Activated CD4-positive, alpha-beta T cell treated with anti-CD3 and anti-CD28 coated beads, Interleukin-2, amount 50 U/mL, for 4 hours (primary cell): ENCODE data around the gene SPSB3.
A peak's percentile ranks its signal among the peaks of the same experiment; 100 is the strongest.

Experiments
- DNase-seq, 2 experiments: peaks; one replicate each; pipeline ENCODE4 v3.0.0-alpha.2; 2020

SPSB3 gene

DNA sequence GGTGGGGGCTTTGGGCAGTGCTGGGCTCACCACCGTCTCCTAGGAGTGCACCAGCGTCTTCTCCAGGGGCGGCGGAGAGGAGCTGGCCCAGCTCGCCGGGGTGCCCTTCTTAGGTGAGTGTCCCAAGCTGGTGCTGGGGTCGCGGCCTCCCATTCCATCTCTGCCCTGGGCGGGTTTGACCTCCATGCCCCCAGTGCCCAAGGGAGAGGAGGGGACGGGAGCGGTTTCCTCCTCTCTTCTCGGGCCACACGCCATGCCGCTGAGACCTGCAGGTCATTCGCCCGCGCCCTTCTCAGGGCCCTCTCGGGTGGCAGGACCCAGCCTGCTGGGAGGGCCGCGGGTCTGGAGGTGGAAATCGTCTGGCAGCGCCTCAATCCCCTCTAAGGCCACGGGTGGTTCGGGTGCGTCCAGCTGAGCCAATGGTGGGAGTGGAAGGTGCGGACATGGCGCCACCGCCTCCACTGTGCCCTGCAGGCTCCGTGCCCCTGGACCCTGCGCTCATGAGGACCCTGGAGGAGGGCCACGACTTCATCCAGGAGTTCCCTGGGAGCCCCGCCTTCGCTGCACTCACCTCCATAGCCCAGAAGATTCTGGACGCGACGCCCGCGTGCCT, 5.8 kb upstream of the SPSB3 start:
- DNase-seq = no peak

DNA sequence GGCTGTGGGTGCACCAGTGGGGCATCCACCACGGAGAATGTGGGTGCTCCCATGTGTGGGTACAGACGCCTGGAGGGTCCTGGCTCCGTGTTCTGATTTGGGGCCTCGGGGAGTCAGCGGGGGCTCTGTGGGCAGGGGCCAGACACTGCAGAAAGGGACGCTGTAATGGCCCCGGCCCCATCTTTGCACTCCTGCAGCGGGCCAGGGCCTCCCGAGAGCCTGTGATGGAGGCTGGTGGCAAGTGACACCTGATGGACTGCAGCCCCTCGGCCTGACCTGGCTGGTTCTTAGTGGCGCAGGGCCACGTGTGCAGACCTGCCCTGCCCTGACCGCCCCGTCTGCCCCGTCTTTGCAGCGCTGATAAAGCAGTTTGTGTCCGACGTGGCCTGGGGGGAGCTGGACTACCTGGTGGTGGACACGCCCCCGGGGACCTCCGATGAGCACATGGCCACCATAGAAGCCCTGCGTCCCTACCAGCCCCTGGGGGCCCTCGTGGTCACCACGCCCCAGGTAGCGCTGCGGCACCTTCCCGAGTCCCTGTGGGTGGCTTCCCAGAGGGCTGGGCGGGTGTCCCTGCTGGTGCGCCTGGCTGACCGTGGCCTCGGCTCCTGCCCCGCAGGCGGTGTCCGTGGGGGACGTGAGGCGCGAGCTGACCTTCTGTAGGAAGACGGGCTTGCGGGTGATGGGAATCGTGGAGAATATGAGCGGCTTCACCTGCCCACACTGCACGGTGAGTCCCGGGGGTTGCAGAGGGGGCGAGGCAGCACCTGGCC, 5.1 kb upstream of the SPSB3 start:
- DNase-seq = peak in 1 of 2 experiments; percentile 0

DNA sequence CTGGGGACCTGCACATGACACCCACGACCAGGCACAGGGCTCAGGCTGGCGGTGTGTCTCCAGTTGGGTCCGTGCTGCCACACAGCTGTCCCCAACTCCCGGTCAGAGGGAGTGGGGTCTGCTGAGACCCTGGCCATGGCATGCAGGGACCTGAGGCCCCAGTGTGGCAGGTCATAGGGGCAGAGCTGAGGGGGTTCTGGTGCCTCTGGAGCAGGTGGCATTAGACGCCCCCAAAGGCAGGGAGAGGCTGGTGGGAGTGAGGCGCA, 4.6 kb upstream of the SPSB3 start:
- no peak for DNase-seq

DNA sequence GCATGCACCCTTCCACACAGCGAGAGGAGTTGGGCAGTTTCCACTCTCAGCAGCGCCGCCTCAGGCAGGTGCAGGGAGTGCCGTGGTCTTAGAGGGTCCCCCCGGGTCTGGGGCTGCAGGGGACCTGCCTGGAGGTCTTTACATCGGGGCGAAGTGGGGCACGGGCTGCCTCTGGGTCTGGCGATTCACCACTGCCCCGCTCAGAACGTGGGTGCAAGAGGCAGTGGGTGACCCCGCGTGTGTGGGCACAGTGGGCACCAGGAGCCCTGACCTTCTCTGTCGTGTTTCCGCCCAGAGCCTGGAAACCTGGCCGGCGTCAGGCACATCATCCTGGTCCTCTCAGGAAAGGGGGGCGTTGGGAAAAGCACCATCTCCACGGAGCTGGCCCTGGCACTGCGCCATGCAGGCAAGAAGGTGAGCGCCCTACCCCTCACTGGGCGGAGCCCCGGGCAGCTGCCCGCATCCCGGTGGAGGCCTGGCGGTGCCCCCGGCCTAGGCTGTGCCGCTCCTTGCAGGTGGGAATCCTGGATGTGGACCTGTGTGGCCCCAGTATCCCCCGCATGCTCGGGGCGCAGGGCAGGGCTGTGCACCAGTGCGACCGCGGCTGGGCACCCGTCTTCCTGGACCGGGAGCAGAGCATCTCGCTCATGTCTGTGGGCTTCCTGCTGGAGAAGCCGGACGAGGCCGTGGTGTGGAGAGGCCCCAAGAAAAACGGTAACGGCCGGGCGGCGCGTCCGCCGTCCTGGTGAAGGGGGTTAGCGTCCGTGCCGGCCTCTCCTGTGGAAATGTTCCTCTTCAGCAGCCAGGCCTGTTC, 4.1 kb upstream of the SPSB3 start:
- DNase-seq = peak in 1 of 2 experiments; percentile 1

DNA sequence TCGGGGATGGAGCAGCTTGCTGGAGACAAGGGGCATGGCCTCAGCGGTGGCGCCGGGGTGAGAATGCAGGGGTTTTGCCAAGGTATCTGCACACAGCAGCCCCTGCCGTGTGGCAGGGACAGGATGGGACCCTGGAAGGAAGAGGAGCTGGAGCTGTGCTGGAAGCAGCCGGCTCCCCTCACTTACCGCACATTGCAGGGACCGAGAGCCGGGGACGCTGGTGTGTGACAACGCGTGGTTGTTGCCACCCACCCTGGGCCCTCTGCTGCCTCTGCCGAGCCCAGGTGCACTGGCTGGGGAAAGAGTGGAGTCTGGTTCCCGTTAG, 3.4 kb upstream of the SPSB3 start:
- no peak for DNase-seq

DNA sequence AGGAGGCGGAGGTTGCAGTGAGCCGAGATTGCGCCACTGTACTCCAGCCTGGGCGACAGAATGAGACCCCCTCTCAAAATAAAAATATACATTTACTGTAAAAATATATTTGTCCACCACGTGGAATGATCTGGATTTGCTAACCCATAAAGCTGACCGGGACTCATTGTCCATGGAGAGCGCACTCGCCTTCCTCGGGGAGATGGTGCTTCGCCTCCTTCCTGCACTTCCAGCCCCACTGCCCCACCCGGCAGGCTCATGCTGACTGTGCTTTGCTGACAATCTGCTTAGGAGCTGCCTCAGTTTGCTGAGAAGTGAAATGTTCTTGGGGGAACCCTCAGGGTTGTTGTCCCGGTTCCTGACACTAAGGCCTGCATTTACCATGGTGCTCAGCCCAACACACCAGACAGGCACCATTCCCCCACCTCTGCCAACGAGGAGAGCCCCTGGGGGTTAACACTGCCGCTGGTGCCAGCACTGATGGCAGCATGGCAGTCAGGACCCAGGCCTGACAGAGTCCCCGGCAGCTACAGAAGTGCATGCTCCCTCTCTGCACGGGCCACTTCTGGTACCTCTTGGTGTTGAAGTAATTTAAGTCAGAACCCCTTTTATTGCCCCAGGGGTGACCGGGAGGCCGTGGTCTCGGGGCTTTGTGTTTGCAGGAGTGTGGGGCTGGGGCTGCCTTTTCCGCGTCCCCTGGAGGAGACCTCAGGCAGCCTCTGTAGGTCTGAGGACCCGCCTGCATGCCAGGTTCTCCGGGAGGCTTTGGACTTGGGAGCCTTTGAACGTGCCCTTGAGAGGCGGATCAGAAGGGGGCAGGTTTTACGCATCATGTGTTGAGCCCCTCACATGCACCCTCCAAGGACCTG, 2.8 kb upstream of the SPSB3 start:
- no peak for DNase-seq

DNA sequence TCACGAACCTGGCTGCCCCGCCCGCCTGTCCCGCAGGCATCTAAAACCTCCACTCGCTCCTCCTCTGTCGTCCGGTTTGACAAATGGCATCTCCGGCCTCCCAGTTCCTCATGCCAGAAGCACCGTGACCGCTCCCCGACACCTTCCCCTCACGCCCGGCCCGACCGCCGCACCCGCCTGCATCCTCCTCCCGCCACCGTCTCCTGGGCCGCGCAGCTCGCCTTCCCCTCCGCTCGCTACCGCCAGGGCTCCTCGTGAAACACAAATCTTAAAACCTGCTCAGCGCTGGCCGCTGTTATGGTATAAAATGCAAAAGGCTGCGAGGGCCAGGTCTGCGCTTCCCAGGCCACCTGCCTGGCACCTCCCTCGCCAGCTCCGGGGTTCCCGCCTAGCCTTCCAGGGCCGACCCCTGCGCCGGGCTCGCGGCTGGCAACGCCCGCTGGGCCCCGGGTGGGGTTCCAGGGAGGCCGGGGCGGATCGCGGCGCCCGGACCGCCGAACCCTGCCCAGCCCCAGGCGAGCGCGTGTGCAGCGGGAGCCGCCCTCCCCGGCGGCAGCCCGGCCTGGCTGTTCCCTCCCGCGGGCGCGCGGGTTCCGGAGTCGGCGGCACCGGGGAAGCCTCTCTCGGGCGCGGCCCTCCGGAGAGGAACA, 488 bp downstream of the SPSB3 start:
- DNase-seq = no peak

DNA sequence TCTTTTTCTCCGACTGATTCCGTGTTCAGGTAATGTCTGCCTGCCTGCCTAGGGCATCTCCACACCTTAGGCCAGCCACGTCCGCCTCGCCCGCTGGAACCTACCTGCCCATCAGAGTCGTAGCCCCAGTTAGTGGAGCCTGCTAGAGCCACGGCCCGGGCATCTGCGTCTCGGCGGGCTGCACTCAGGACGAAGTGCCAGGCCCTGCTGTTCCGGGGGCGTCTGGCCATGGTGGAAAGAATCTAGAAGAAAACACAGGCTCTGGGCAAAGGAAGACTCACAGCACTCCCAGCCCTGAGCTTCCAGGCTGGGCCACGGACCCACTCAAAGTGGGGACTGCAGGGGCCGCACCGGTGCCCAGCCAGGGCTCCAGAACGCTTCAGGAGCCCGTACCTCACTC, 1.1 kb downstream of the SPSB3 start:
- DNase-seq = no peak

DNA sequence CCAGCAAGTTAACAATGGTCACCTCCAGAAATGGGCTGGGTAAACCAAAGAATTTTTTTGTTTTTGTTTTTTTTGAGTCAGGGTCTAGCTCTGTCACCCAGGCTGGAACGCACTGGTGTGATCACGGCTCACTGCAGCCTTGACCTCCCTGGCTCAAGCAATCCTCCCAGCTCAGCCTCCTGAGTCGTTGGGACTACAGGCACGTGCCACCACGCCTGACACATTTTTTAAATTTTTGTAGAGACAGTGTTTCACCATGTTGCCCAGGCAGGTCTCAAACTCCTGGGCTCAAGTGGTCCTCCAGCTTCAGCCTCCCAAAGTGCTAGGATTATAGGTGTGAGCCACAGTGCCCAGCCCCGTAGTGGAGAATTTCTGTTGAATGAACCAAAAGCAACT, 1.7 kb downstream of the SPSB3 start:
- no peak for DNase-seq

DNA sequence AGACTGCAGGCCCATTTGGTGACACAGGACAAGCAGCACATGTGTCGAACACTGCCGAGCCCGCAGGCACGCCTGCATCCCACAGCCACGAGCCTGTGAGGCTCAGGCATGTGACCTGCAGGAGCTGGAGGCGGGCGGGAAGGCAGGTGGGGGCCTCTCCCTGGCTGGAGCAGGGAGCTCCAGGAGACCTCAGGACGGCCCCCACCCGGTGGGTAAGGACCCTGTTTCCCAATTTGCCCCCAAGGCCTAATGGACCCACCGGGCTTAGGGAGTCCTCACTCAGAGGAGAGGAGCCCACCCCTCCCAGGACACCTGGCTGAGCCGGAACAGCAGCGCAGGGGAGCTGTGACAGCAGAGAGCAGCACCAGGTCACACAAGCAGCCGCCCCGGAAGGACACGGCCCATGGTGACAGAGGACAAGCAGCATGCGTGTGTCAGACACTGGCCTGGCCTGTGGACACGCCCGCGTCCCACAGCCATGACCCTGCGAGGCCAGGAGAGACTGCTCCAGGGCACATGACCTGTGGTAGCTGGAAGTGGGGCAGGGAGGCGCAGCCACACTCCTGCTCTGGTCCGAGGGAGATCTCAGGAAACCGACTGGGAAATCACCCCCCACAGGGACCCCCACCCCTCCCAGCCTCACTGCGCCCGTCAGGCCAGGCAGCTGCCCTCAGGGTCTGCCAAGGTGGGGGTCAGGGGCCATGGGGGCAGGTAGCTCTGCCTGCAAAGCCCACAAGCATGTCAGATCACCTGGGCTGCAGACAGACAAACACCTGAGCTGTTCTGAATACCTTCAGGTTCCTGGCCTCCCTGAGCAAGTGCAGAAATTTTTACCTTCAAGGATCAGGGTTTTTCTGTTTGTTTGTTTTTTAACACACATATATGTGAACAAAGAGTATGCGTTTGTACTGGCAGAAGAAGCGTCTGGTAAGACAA, 2.4 kb downstream of the SPSB3 start:
- DNase-seq = no peak

DNA sequence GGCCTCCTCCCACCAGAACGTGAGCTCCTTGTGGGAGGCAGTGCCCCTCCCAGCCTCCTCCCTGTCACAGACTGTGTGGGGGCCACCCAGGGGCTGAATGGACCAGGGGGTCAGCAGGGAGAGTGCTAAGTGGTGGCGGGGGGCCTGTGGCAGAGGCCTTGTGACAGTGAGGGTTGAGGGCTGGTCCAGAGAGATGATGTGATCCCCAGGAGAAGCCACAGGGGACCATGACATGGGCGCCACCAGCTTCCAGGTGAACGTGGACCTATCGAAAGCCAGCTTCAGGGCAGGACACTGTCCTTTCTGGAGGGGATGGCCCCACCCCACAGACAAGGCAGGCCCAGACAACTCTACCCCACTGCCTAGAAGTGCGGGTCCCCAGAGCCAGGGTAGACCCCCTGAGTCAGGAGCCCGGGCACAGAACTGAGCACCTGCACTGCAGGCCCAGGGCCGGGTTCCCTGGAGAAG, 3.1 kb downstream of the SPSB3 start:
- DNase-seq = no peak

DNA sequence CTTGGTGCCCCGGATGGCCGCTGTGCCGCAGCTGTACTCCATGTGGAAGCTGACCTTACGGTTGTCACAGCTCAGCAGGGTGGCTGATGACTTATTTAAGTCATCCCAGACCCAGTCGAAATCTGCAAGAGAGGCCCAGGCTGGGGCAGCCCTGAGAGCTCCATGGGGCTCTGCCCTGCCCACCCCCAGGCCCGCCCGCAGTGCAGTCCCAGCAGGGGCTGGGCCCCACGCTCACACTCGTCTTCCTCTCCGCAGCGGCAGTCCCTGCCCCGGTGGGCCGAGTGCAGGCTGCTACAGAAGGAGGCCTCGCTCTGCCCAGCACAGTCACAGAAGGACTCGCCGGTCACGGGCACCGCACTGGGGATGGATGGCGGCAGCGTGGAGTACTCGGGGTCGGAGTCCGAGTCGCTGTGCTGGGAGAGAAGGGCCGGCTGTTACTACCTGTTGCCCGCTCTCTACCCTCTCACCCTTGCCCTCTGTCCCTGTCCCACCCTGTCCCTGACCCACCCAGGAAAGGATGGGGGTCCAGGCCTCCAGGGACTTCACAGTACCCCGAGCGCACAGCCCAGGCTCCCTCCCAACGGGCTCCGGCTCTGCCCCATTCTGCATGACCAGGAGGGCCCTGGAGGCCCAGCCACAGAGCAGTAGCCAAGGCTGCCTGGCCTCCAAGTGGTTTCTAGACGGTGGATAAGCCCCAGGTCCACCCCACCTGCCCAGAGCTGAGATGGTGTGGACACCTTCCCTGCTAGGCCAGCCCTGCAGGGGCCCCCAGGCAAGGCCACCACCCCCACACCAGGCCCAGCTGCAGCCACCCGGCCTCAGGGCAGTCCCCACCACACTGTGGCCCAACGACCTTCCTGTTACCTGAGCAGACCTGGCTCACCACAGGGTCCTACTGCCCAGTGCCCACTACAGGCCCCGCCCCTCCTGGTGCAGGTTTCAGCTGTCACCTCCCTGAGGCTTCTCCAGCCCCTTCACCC, 3.9 kb downstream of the SPSB3 start:
- no peak for DNase-seq

DNA sequence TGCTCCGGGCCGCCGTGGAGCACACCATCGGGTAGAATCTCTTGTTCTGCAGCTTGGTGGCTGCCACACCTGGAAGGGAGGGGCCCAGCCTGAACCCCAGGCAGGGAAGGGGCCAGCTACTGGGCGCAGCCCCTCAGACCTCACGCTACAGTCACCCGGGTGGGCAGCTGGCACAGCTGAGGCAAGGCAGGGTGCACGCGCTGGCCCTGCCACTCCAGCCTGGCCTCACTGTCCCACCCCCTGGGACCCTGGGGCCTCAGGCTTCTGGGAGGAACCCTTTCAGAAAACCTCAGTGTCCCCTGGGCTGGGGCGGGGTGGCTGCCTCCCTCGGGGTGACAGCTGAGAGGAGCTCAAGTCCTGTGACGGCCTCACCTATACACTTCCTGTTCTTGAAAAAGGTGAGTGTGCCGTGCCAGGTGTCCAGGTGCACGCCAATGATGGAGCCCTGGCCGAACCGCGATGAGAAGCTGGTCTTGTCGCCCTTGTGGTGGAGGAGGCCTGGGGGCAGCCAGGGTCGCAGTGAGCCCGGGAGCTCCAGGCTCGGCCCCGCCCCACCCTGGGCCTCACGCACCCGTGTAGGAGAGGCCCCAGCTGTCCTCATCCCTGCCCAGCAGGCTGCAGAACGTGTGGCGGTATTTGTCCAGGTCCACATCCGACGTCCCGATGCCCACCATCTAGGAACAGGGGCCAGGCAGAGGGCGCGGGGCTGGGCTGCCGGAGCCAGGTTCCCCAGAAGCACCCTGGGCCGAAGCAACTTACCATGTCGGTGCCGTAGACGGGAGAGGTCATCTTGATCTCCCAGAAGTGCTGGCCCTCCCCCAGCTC, 4.8 kb downstream of the SPSB3 start:
- DNase-seq = no peak

DNA sequence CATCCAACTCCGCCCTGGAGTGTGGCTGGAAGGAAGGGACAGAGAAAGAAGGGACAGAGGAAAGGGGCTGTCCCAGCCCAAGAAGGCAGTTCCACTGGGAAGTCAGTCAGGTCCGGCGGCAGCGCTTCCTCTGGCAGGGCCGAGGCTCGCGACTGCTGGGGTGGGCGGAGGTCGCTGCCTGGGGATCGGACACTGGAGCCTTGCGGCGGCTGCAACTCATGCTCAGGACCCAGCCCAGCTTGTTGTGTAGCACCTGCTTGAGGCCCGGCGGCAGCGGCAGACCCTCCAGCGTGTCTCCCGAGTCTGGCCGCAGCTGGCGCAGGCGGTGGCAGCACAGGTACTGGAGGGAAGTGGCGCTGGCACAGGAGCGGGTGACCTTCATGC, 5.4 kb downstream of the SPSB3 start:
- no peak for DNase-seq

DNA sequence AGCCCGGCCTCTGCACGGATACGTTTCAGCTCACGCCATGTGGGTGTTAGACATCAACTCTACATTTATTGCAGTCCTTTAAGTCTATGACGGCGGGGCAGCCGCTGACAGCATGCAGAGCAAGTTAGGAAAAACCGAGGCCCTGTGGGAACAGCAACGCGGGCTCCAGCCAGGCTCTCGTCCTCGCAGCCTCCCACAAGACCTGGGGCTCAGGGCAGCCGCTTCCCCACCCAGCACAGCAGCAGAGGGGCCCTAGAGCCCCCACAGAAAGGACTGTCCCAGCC, 5.8 kb downstream of the SPSB3 start:
- no peak for DNase-seq

DNA sequence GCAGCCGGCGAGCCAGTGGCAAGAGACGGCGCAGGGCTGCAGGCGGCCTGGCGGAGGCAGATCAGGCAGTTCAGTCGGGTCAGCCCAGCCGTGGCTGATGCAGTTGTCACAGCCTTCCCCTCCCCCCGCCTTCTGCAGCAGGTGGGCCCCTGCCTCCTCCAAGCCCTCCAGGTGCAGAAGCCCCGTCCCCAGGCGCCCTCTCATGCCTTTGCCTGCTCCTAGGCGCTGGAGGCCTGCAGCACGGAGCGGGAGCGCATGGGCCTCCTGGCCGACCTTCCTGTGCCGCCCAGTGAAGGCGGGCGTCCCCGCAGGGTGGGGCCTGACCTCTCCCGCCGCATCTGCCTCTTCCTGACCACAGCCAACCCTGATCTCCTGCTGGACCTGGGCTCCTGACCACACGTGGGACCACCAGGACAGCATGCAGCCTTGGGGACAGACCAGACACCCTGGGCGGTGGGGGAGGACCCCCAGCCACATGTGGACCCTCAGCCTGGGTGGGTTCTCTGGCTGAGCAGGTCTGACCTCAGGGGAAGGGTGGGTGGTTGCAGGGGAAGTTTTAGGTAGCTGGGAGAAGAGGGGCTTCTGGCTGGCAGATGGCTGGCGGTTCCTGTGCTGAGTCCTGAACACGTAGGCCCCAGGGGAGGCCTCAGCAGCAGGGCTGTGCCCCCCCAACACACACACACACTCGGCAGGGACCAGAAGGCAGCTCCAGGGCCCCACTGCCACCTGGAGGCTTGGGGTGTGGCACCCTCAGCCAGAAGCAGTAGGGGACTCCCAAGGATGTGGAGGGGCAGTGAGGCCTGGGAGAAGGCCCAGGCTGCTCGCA, 6.3 kb downstream of the SPSB3 start:
- DNase-seq = no peak

DNA sequence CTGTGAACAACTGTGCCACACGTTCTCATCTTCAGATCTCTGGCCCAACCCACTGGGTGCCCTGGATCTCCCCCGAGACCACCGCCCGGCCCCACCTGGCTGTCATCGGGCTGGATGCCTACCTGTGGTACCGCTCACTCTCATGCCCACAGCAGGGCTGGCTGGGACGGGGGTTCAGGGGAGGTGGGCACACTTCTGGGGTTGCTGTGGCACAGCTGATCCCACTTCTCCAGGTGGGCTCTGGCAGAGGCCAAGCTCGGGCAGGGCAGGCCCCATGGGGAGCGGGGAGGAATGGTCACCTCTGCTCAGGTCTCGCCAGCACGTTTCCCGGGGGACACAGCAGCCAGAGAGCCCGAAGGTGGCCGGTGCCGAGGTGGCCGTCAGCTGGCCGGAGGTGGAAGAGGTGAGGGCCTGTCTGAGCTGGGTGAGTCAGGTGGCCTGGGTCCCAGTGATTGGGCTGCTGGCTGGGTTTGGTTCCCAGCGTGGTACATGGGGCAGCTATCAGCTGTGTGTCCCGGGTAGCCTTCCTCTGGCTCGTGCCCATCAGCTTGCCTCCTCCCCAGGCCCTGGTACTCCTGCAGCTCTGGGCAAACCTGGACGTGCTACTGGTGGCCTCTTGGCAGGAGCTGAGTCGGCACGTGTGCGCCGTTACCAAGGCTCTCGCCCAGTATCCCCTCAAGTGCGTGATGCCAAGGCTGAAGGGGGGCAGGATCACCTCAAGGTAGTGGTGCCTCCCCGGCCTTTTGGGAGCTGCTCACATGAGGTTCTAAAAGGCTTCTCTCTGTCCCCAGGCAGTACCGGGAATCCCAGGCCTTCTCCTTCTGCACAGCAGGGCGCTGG, 7.1 kb downstream of the SPSB3 start:
- DNase-seq = no peak

DNA sequence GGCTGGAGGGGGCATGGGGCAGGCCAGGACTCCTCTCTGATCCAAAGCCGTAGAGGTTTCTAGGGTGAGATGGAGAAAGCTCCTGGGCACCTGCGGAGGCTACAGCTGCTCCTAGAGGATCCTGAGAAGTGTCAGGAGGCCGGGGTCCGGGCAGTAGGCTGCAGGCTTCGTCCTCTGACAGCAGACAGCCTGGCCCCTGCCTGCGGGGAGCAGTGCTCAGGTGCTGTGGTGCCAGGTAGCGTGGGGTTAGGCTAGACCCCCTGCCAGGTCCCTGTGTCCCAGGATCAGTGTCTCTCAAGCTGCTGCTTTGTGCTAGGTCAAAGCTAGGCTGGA, 8.0 kb downstream of the SPSB3 start:
- no peak for DNase-seq
